Measurements from ENCODE around the gene GRB2.
"Not testable (repeated sequence)": the region's sequence is repeated elsewhere in the genome, so short reads cannot be mapped to it uniquely, and the experiment has no call there.

Gene GRB2

GRCh38 chr17:75405365-75406221 lies at the start of gene GRB2:
GRB2 (minus strand) TSS chr17:75405678; CDS start chr17:75393628, 12,050 bp downstream.
- peak; percentile 100 for DNase-seq (ENCODE audit: low spot score)

DNA sequence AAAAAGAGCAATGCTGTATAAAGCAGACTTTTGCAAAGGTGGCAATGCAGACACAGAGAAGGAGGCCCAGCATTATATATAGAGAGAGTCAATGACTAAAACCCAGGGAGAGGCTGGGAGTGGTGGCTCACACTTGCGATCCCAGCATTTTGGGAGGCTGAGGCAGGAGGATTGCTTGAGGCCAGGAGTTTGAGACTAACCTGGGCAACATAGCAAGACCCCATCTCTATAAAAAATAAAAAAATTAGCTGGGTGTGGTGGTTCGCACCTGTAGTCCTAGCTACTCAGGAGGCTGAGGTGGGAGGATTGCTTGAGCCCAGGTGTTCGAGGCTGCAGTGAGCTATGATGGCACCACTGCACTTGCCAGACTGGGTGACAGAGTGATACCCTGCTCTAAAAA lies 49.2 kb upstream of the GRB2 start:
- not testable (repeated sequence) for DNase-seq (ENCODE audit: low spot score)

GRCh38 chr17:75454193-75454592 lies 48.7 kb upstream of the GRB2 start:
- DNase-seq (ENCODE audit: low spot score) = no peak

DNA sequence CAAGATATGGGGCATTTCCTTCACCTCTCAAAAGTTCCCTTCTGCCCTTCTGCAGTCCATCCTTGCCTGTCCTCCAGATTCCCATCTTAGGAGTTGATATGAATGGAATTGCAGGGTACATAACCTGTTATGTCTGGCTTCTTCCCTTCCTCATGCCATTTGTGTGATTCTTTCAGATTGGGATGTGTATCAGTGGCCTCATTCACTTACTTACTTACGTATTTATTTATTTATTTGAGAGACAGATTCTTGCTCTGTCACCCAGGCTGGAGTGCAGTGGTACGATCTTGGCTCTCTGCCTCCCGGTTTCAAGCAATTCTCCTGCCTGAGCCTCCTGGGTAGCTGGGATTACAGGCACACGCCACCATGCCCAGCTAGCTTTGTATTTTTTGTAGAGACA lies 44.8 kb upstream of the GRB2 start:
- DNase-seq (ENCODE audit: low spot score) = no peak

DNA sequence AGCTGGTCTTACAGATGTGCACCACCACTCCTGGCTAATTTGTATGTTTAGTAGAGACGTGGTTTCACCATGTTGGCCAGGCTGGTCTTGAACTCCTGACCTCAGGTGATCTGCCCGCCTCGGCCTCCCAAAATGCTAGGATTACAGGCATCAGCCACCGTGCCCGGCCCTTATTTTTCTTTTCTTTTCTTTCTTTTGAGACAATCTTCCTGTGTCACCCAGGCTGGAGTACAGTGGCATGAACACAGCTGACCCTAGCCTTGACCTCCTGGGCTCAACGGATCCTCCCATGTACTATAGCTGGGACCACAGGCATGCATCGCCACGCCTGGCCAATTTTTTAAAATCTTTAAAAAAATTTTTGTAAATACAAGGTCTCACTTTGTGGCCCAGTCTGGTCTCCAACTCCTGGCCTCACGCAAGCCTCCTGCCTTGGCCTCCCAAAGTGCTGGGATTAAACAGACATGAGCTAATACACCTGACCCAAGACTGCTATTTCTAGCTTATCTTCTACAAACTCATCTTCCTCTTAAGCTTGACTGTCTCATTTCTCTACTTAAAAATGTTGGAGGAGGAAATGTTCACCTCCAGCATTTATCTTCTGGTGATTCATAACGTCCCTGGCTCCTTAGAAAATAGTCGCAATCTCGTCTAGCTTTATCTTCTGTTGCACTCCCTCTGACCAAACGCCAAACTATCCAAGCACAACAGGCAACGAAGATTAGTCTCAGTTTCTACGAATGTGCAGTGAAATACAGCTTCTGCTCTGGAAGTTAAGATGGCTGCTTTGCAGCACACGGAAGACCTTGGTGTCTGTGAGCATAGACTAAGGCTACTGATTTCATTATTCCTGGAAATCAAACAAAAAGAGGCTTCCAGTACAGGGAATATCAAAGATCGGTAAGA lies 42.7 kb upstream of the GRB2 start:
- DNase-seq (ENCODE audit: low spot score) = no peak

DNA sequence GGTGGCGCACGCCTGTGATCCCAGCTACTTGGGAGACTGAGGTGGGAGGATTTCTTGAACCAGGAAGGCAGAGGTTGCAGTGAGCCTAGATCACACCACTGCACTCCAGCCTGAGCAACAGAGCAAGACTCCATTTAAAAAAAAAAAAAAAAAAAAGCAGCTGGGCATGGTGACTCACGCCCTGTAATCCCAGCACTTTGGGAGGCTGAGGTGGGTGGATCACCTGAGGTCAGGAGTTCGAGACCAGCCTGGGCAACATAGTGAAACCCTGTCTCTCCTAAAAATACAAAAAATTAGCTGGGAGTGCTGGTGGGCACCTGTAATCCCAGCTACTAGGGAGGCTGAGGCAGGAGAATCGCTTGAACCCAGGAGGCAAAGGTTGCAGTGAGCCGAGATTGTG lies 40.4 kb upstream of the GRB2 start:
- not testable (repeated sequence) for DNase-seq (ENCODE audit: low spot score)

DNA sequence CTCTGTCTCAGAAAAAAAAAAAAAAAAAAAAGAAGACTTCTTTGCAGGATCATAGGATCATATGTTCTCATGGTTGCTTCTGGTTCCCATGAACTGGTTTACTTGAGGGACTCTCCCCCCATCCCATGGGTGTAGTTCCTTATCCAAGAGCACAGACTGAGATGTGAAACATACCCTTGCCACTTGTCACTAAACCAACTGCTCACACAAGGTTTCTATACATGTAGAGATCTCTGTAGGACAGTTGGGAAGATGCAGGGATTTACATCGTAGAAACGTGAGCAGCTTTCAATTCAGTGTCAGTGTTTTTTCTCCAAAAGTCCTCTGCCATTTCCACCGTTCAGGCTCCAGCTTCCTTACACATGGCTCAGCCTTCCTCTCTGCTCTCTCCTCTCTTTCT lies 39.8 kb upstream of the GRB2 start:
- no peak for DNase-seq (ENCODE audit: low spot score)

DNA sequence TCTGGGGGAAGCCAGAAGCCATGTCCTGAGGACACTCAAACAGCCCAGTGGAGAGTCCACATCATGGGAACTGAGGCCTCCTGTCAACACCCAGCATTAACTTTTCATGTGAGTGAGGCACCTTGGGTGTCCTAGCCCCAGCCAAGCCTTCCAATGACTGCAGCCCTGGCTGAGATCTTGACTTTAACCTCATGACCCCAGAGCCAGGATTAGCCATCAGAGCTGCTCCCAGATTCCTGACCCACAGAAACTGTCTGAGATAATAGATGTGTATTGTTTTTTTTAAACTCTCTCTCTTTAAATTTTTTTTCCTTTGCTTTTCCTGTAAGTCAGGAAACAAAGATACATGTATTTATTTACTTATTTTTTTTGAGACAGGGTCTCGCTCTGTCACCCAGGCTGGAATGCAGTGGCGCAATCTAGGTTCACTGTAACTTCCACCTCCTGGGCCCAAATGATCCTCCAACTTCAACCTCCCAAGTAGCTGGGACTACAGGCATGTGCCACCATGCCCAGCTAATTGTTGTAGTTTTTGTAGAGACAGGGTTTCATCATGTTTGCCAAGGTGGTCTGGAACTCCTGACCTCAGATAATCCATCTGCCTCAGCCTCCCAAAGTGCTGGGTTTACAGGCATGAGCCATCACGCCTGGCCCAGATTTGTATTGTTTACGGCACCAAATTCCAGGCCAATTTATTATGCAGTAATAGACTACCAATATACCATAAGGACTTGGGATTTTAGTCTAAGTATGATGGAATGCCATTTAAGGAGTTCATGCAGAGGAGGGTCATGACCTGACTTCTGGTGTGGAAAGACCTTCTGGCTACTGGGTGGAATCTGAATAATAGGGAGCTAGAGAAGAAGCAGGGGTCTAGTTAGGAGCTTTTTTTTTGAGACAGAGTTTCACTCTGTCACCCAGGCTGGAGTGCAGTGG lies 37.0 kb upstream of the GRB2 start:
- no peak for DNase-seq (ENCODE audit: low spot score)

DNA sequence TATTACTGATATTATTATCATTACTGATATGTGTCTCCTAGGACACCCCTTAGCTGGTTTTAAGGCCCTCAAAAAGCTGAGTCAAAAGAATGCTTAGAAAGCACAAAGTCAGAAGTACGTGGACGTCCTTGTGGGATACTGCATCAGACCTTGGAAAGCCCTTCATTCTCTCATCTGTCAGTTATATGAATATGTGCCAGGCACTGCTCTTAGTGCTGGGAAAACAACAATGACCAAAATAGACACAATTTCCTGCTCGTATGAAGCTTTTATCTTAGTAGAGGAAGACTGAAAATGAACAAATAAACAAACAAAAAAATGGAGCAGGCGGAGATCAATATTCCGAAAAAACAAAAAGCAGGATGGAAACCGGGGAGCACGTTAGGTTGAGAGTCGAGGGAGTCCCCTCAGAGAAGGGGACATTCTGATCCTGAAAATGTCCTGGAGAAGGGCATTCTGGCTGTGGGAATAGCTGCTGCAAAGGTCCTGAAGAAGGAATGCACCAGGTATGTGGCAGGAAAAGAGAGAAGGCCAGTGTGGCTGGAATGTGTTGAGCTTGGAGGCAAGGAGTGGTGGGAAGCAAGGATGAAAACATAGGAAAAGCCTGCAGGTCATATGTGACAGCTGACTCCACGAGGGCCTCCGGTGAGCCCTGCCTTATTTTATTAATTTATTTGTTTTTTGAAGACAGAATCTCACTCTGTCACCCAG lies 35.4 kb upstream of the GRB2 start:
- no peak for DNase-seq (ENCODE audit: low spot score)

DNA sequence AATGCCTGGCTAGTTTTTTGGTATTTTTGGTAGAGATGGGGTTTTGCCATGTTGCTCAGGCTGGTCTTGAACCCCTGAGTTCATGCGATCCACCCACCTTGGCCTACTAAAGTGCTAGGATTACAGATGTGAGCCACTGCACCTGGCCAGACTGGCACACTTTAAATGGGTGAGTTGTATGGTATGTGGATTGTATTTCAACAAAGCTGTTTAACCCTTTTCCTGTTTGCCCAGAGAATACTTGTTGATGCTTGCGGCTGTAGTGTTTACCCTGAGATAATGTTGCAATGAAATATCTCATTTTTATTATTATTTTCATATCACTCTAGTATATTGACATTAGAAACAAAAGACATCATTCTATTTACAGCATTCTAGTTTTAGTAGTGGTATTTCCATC lies 33.8 kb upstream of the GRB2 start:
- DNase-seq (ENCODE audit: low spot score) = no peak

DNA sequence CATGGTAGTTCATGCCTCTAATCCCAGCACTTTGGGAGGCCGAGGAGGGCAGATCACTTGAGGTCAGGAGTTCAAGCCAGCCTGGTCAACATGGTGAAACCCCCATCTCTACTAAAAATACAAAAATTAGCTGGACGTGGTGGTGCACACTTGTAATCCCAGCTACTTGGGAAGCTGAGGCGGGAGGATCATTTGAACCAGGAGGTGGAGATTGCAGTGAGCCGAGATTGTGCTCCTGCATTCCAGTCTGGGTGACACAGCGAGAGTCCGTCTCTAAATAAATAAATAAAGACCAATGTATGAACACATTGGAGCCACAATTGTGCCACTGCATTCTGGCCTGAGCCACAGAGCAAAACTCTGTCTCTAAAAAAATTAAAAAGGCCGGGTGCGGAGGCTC lies 31.9 kb upstream of the GRB2 start:
- not testable (repeated sequence) for DNase-seq (ENCODE audit: low spot score)

GRCh38 chr17:75434433-75434832 lies 29.0 kb upstream of the GRB2 start:
- not testable (repeated sequence) for DNase-seq (ENCODE audit: low spot score)

DNA sequence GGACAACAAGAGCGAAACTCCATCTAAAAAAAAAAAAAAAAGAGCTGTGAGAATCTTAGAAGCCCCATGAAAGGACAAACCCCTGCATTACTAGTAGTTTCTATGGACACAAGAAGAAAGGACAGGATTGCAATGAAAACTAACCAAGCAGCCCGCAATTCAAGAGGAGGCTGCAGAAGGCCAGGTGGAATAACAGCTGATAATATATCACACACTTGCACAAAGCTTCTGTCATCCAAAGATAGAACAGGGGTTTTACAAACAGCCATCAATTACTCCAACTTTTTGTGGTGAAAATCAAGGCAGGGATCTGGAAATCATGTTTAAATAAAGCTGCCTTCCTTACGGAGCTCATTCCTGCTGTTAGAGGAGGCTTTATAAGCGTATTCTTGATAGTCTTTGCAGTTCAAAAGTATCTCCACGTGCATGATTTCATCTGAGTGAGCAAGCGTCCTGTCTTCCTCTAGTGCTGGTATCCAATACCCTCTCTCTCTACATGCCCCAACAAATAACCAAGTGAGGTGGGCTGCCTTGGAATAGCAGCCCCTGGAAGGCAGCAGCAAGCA lies 27.8 kb upstream of the GRB2 start:
- no peak for DNase-seq (ENCODE audit: low spot score)

- peak; percentile 64 for DNase-seq (ENCODE audit: low spot score)
Observed at GRCh38 chr17:75430159-75430974, 24.9 kb upstream of the GRB2 start.

DNA sequence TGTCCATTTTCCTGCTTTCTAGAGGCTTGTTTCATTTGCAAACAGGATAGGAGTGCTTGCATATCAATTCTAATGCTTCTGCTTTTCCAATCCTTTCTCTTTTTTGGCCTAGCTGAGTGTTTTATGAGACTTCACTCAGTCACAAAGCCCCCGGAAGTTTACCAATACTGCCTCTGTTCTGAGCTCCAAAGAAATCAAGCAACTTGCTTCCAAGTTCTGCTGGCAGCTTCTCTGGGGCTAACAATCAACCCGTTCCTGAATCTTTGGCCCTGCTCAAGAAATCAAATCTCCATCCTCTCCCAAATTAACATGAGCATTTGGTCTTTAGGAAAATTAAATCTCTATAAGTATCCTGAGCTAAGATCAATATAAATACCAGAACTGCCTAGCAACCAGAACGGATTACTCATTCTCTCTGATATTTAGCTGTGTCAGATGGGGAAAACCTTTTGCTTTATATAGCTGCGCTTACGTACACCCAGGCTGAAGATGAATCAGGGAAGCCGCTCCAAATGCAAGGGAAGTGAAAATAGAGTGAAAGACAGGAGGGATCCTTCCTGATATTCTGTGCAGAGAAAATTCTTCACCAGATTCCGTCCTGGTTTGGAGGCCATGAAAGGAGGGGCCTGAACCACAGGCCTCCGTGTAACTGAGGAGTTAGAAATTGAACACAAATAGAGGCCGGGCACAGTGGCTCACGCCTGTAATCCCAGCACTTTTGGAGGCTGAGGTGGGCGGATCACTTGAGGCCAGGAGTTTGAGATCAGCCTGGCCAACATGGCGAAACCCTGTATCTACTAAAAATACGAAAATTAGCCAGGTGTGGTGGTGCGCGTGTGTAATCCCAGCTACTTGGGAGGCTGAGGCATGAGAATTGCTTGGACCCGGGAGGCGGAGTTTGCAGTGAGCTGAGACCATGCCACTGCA lies 23.3 kb upstream of the GRB2 start:
- no peak for DNase-seq (ENCODE audit: low spot score)

DNA sequence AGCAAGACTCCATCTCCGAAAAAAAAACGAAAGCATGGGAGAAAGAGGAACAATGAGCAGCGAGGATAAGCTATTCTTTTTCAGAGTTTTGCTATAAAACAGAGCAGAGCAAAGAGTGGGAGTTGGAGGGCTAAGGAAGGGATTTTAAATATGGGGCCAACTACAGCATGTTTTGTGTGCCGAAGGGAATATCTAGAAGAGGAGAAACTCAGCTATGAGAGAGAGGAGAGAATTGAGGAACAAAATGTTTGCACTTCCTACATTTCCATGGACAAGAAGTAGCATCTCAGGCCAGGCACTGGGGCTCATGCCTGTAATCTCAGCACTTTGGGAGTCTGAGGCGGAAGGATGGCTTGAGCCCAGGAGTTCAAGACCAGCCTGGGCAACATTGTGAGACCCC lies 13.1 kb upstream of the GRB2 start:
- no peak for DNase-seq (ENCODE audit: low spot score)

GRCh38 chr17:75417054-75417580 lies 11.6 kb upstream of the GRB2 start:
- no peak for DNase-seq (ENCODE audit: low spot score)

DNA sequence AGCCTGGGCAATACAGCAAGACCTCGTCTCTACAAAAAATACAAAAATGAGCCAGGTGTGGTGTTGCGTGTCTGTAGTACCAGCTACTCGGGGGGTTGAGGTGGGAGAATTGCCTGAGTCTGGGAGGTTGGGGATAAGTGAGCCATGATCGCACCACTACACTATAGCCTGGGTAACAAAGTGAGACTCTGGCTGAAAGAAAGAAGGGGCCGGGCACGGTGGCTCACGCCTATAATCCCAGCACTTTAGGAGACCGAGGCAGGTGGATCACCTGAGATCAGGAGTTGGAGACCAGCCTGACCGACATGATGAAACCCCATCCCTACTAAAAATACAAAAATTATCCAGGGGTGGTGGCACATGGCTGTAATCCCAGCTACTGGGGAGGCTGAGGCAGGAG lies 10.5 kb upstream of the GRB2 start:
- DNase-seq (ENCODE audit: low spot score) = no peak

DNA sequence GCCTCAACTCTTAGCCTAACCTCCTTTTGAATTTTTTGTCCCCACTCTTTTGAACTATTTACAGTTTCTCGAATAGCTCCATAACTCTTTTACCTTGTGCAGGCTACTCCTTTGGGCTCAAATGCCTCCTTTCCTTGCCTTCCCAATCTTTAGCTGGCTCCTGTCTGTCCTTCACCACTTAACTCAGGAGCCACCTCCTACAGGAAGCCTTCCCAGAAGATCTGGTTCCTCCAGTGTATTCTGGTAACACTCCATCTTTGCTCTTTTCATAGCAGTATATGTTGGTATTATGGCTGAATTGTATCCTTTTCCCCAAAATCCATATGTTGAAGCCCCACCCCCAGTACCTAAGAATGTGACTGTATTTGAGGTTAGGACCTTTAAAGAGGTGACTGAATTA lies 9.0 kb upstream of the GRB2 start:
- DNase-seq (ENCODE audit: low spot score) = no peak

All from left forelimb (tissue), 1 donor.